SH-SY5Y (cell line): ENCODE results near the gene OR14C36.

Source experiments
- GATA2 ChIP-seq: IDR thresholded peaks from 2 replicates; pipeline ENCODE4 v1.6.1; 2011; ENCODE audit warnings: mild to moderate bottlenecking, low read depth, low read length
- GATA3 ChIP-seq: IDR thresholded peaks from 2 replicates; pipeline ENCODE4 v1.6.1; 2011; ENCODE audit warnings: low read depth, mild to moderate bottlenecking, low read length, moderate library complexity

OR14C36 gene

GRCh38 chr1:248348475-248348874 is at the start of gene OR14C36:
OR14C36 (plus strand) TSS chr1:248348775; CDS start chr1:248348775, 0 bp downstream.
- TF ChIP-seq GATA2 = no peak

- TF ChIP-seq GATA2 (no peak), GATA3 (no peak)
Observed at GRCh38 chr1:248303324-248303723, 45.3 kb upstream of the OR14C36 start, which contains the start of gene OR2T12. OR2T12 (minus strand) TSS chr1:248303424; CDS start chr1:248295578, 7,846 bp downstream.

GRCh38 chr1:248306103-248306502 is 42.5 kb upstream of the OR14C36 start:
- no peak for TF ChIP-seq GATA3
- no peak for TF ChIP-seq GATA2

DNA sequence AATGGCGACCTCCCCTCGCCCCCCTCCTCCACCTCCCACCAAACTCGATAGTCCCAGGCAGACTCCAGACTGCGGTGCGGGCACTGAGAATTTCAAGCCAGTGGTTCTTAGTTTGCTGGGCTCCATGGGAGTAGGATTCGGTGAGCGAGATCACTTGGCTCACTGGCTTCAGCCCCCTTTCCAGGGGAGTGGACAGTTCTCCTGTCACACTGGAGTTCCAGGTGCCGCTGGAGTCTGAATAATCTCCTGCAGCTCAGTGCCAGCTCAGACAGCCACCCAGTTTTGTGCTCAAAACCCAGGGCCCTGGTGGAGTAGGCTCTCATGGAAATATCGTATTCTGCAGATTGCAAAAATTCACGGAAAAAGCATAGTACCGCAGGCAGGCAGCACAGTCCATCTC is 31.8 kb upstream of the OR14C36 start:
- TF ChIP-seq GATA2 (no peak), GATA3 (no peak)

- TF ChIP-seq GATA2 (no peak), GATA3 (no peak)
Observed at GRCh38 chr1:248324468-248324867, 24.1 kb upstream of the OR14C36 start, which contains the start of gene OR2M7. OR2M7 (minus strand) TSS chr1:248324568; CDS start chr1:248324568, 0 bp downstream.

DNA sequence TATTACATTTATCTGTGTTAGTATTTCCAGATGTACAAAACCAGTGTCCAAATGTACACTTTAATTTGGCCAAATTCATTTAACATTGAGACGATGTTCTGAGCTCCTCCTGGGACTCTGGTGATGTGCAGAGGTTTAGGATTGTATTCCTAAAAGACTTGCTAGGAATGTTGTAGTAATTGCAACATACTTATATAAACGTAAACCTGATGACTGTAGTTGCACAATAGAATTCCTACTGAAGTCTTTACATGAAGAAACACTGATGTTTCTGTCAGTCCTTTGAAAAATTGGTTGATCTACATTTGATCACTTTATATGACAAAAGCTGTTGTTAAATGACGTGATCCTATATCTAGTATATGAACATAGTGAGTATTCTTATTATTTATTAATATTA is 5.1 kb upstream of the OR14C36 start:
- TF ChIP-seq GATA3 = no peak
- no peak for TF ChIP-seq GATA2

GRCh38 chr1:248359415-248359814 is 10.8 kb downstream of the OR14C36 start:
- TF ChIP-seq GATA3 = no peak
- no peak for TF ChIP-seq GATA2

DNA sequence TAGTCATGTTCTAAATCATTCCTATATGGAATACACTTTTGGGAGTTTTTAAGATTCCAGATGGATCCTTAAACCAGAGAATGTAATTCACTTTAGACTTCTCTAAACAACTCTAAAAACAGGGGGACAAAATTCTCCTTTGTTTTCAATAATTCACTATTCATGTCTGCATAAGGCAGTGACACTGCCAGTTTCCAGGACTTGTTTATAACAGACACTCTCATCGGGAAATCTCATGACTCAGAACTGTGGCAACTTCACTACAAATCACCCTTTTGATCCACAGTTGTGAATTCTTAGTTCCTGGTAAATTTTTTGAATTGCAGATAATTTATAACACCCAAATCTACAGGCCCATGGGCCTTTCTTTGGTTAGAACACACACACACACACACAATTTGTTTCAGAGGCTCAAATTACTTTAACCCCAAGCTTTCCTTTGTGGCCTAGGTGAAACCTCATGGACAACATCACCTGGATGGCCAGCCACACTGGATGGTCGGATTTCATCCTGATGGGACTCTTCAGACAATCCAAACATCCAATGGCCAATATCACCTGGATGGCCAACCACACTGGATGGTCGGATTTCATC is 12.6 kb downstream of the OR14C36 start, which contains the start of gene OR2T4:
OR2T4 (plus strand) TSS at position 545 of the 595 bp plus-strand sequence; CDS start at position 545, 0 bp downstream.
- no peak for TF ChIP-seq GATA3
- no peak for TF ChIP-seq GATA2

- TF ChIP-seq GATA2 (no peak), GATA3 (no peak)
Observed at GRCh38 chr1:248366609-248367008, 18.0 kb downstream of the OR14C36 start.

DNA sequence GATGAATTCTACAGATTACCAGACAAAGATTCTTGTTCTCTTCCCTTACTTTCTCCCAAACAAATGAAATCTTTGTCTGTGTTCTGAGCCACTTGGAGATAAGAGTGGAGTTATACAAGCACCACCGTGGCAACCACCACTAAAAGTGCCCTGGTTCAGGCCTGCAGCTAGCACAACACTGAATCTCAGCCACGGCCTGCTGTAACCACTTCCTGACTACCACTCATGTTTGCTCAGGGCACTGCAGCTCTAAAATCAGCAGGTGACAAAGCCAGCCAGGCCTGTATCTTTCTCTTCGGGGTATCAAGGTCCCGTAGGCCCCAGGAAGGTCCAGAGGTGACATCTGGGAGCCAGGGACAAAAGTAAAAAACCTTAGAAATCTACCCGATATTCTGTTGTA is 23.8 kb downstream of the OR14C36 start:
- no peak for TF ChIP-seq GATA3
- no peak for TF ChIP-seq GATA2

GRCh38 chr1:248373761-248374160 is 25.2 kb downstream of the OR14C36 start:
- TF ChIP-seq GATA2 (no peak), GATA3 (no peak)

- TF ChIP-seq GATA2 (no peak), GATA3 (no peak)
Observed at GRCh38 chr1:248375446-248375845, 26.9 kb downstream of the OR14C36 start, which contains the start of gene OR2T6. OR2T6 (plus strand) TSS chr1:248375746; CDS start chr1:248387609, 11,863 bp downstream.

DNA sequence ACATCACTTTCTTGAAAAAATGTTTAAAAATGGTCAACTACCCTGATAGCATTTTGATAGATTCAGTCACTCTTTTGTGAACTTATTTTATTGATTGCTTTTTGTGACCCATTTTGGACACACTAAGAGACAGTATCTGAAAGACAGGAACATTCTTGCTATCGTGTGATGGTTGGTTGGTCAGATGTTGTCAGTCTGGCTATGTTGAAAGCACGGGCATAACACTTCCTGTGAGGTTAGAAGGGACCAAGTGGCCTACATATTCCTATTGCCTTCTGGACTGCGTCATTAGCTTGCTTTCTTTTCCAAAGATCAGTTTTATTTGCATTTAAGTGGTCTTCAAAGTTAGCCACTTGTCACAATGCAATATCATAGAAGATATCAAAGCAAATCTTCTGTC is 28.3 kb downstream of the OR14C36 start:
- no peak for TF ChIP-seq GATA2
- no peak for TF ChIP-seq GATA3

- TF ChIP-seq GATA2 (no peak), GATA3 (no peak)
Observed at GRCh38 chr1:248380854-248381253, 32.3 kb downstream of the OR14C36 start.

DNA sequence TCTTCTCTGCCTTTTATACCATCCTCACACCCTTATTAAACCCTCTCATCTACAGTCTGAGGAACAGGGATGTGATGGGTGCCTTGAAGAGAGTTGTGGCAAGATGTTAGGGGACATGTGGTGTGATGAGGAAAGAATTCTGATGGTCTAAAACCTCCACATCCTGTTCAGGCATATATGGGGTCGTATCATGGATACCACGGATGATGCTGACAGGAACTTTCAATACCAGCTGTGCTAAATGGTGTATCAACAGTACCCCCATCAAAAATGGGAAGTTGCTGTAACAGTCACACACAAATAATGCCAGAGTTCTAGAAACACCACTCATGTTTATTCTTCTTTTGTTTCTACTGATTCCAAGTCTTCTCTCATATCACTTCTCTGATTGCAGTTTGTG is 39.9 kb downstream of the OR14C36 start:
- TF ChIP-seq GATA2 (no peak), GATA3 (no peak)

DNA sequence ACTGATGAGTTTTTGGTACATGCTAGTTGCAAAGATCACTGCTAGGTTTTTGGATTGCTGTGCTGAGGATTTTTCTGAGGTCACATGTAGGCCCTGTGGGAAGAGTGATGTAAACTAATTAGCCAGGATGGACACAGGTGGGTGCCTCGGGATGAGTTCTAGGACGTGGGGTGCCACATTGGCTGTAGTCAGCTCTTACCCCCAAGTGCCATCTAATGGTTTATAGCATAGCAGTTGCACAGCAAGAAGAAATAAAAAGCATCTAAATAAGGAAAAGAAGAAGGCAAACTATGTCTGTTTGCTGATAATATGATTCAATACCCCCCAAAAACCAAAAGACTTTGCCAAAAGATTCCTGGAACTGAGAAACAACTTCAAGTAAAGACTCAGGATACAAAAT is 44.5 kb downstream of the OR14C36 start:
- TF ChIP-seq GATA2 = no peak
- no peak for TF ChIP-seq GATA3
